Amygdala (tissue), 56 donors: Measurements from ENCODE around the gene NBEA.

ENCODE experiments used
- DNase-seq, 56 donors: peaks; one replicate each; lab custom pipeline; 2025; lab: John Stamatoyannopoulos, UW

NBEA gene

GRCh38 chr13:35530581-35530980 is 588.5 kb downstream of the NBEA start:
- DNase-seq, result no peak

DNA sequence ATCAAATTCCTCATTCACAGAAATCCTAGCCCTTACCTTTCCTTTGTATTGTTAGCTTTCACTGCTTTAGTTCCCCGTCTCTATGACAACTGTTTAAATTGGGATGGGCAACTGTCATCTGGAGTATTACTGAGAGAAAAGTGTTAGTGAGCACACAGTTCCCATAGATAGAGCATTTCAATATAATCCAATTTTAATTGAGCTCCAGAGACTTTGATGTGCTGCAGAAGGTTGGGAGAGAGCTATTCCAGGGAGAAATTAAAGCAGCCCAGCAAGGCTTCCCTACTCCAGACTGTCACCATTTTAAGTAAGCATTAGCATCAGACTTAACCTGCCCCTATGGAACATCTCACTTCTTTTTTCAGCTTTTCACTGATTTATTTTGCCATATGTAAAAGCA is 589.5 kb downstream of the NBEA start:
- no peak for DNase-seq

DNA sequence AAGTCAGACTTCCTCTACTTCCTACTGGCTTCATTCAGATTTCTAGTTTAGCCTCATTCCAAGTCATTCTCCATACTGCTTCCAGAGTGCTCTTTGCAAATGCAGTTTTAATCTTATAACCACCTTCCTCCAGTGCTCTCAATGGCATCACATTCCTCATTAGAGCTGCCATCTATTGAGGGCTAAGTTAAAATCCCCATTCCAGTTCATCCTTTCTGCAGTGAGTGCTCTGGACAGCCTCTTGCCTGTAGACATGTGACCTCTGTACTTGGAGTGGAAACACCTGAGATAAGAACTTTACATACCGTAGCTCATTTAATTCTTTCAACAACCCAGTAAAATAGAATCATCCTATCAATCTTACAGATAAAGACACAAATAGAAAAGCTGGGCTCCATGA is 592.3 kb downstream of the NBEA start:
- DNase-seq, result no peak

DNA sequence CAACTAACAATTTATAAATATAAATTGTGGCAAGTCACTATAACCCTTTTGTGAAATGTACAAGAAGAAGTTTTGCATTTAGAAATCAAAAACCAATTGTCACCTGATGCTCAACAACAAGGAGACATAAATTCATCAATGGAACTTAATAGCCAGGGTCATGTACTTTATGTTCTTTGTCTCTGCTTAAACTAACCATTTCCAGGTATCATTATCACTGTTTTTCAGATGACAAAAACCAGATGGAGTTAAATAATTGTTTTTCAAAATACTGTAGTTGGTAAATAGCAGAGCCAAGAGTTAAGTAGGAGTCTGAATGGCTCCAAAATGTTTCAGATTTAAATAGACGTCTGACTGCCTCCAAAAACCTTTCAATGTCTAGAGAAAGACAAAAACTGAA is 606.7 kb downstream of the NBEA start:
- DNase-seq, result no peak

GRCh38 chr13:35549481-35549880 is 607.4 kb downstream of the NBEA start:
- no peak for DNase-seq

DNA sequence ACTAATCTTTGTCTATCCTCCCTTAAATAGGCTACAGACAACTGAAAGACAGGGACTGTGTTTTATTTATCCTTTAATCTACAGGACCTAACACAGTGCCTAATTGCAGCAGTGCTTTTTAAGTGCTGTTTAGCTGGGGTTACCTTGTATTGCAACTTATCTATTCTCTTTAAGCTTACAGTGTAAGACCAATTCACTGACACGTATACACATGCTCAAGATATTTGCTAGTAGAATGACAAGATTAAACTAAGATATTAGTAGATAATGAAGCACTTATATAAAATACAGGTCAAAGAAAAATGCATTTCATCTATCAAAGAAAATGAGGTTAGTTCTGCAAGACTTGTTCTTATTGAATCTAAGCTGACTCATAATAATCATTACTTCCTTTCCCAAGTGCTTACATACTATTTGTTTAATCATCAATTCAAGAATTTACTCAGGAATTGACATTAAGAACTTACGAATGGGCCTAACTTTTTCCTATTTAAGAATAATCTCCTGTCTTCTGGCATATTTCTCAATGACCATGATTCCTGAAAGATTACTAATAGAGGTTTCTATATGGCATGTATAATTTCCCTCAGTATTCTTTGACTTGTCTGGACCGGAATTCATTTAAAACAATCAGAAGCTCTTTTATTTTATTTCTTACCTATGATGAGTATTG is 610.2 kb downstream of the NBEA start:
- no peak for DNase-seq

DNA sequence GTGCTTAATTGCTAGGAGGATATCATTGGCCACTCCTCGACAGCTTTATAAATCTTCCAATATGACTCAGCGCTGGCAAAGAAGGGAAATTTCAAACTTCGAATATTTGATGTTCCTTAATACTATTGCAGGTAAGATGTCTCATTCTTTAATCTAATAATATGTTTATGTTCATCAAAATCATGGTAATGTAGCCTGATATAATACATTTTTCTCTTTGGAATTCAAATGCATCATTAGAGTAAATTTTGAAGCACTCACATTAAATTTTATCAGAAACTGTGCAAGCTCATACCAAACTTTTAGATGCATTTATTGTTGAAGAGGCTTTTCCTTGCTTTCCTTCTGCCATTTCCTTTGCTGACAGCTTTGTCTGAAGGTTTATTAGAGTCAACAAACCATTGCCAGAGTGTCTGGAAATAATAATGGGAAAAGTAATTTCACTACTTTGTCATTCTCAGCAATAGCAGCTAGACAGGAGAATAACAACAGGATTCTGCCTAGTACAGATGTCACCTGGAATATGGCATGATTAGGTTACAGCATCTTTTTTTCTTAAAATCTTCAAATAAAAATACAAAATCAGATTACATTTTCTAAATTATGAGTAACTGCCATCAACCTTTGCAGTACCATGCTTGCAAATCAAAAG is 613.0 kb downstream of the NBEA start:
- DNase-seq, result no peak

GRCh38 chr13:35557475-35557874 is 615.4 kb downstream of the NBEA start:
- DNase-seq, result no peak

DNA sequence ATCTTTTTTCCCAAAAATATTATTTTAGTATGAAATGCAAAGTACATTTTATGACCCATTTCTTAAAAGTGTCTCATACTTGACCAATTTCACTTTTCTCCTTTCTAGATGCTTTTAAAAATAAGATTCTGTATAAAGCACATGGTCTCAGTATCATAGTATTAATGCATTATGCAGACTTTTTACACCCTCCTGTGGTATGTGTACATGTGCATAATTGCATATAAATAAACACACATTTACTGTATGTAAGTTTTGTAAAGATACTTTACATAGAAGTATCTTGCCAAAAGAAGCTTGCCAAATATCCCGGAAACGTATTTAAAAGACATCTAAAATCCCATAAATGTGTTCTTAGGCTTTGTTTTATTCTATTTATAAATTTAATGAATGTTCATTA is 619.5 kb downstream of the NBEA start:
- DNase-seq, result no peak

- no peak for DNase-seq
Measured at GRCh38 chr13:35565273-35565672, 623.2 kb downstream of the NBEA start.

- DNase-seq, result no peak
Measured at GRCh38 chr13:35566340-35566739, 624.3 kb downstream of the NBEA start.

GRCh38 chr13:35567406-35567980 is 625.4 kb downstream of the NBEA start:
- no peak for DNase-seq

DNA sequence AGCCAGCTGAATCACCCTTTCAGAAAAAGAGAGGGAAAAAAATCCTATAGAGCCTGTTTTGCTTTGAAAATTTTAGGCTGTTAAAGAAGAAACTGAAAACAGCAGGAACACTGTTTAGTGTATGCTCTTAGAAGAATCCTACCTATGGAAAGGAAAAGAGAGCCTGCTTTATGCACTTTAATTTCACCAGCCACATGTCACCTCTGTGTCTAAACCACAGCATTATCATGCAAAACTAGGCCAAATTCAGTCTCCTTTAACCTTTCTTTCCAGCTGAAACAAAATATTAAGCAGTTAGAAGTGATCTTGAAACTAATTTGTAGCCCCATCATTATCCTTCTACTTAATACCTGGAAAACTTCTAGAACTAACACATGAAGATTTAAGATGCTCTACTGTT is 631.6 kb downstream of the NBEA start:
- no peak for DNase-seq

GRCh38 chr13:35592457-35592856 is 650.4 kb downstream of the NBEA start:
- DNase-seq, result no peak

DNA sequence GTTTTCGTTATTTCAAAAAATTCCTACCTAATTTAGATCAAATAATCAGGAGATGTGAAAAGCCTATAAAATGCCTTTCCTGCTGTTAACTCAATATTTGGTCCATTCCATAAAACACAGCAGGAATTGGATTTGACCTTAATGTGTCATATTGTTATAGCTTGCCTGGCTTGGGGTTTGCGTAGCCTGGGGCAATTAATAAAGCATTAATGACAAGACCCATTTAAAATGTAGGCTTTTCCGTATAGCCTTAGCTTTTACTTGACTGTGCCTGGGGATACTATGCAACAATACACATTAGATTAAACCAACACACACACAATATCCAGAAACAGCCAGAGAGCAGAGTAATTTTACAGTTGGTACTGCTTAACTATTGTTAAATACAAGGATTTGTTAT is 651.6 kb downstream of the NBEA start:
- no peak for DNase-seq

GRCh38 chr13:35594096-35594495 is 652.0 kb downstream of the NBEA start:
- no peak for DNase-seq

GRCh38 chr13:35595181-35595580 is 653.1 kb downstream of the NBEA start:
- no peak for DNase-seq

- DNase-seq, result no peak
Measured at GRCh38 chr13:35596321-35597030, 654.4 kb downstream of the NBEA start.

DNA sequence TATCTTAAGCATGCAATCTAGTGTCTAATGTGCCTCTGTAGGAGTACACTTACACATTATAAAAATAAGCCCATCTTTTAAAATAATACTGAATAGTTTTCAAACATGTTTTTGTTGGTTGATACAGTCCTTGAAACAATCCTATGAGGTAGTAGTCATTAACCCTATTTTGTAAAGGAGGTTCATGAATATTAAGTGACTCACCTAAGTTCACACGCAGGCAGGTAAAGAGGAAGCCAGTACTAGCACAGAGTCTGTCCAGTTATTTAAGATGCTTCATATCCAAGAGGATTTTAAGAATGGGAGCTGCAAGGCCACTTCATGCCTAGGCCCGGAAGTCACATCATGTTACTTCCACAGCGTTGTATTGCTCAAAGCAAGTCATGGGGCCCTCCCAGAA is 655.4 kb downstream of the NBEA start:
- no peak for DNase-seq

GRCh38 chr13:35598233-35598632 is 656.2 kb downstream of the NBEA start:
- DNase-seq, result no peak

- DNase-seq, result no peak
Measured at GRCh38 chr13:35598790-35599369, 656.8 kb downstream of the NBEA start.
